Measurements from ENCODE around the gene GPX3.

Gene GPX3

GRCh38 chr5:151020304-151021110 is at the start of gene GPX3:
Gene GPX3, plus strand, starts transcription at chr5:151020591. Its CDS starts 64 bp downstream, at chr5:151020655.
- peak; percentile 90 for DNase-seq (ENCODE audit: low read depth, low spot score)

- no peak for DNase-seq (ENCODE audit: low read depth, low spot score)
Measured at GRCh38 chr5:150978590-150978989, 41.8 kb upstream of the GPX3 start.

- no peak for DNase-seq (ENCODE audit: low read depth, low spot score)
Measured at GRCh38 chr5:150987746-150988145, 32.6 kb upstream of the GPX3 start.

- no peak for DNase-seq (ENCODE audit: low read depth, low spot score)
Measured at GRCh38 chr5:150989695-150990094, 30.7 kb upstream of the GPX3 start.

GRCh38 chr5:150992705-150993104 is 27.7 kb upstream of the GPX3 start:
- DNase-seq (ENCODE audit: low read depth, low spot score): no peak

- no peak for DNase-seq (ENCODE audit: low read depth, low spot score)
Measured at GRCh38 chr5:150993422-150993821, 27.0 kb upstream of the GPX3 start.

- no peak for DNase-seq (ENCODE audit: low read depth, low spot score)
Measured at GRCh38 chr5:150993826-150994412, 26.5 kb upstream of the GPX3 start.

GRCh38 chr5:150999704-151000442 is 20.5 kb upstream of the GPX3 start:
- no peak for DNase-seq (ENCODE audit: low read depth, low spot score)

GRCh38 chr5:151001436-151001835 is 19.0 kb upstream of the GPX3 start:
- no peak for DNase-seq (ENCODE audit: low read depth, low spot score)

GRCh38 chr5:151002250-151002649 is 18.1 kb upstream of the GPX3 start:
- DNase-seq (ENCODE audit: low read depth, low spot score): no peak

- DNase-seq (ENCODE audit: low read depth, low spot score): no peak
Measured at GRCh38 chr5:151002681-151003502, 17.5 kb upstream of the GPX3 start.

GRCh38 chr5:151003503-151003860 is 16.9 kb upstream of the GPX3 start:
- DNase-seq (ENCODE audit: low read depth, low spot score): no peak

- no peak for DNase-seq (ENCODE audit: low read depth, low spot score)
Measured at GRCh38 chr5:151004499-151004898, 15.9 kb upstream of the GPX3 start.

GRCh38 chr5:151005187-151005949 is 15.0 kb upstream of the GPX3 start:
- no peak for DNase-seq (ENCODE audit: low read depth, low spot score)

- DNase-seq (ENCODE audit: low read depth, low spot score): no peak
Measured at GRCh38 chr5:151005950-151006576, 14.3 kb upstream of the GPX3 start.

- no peak for DNase-seq (ENCODE audit: low read depth, low spot score)
Measured at GRCh38 chr5:151006704-151007334, 13.6 kb upstream of the GPX3 start.

- no peak for DNase-seq (ENCODE audit: low read depth, low spot score)
Measured at GRCh38 chr5:151007430-151008209, 12.8 kb upstream of the GPX3 start.

GRCh38 chr5:151008210-151008491 is 12.2 kb upstream of the GPX3 start:
- DNase-seq (ENCODE audit: low read depth, low spot score): no peak

- no peak for DNase-seq (ENCODE audit: low read depth, low spot score)
Measured at GRCh38 chr5:151008906-151009305, 11.5 kb upstream of the GPX3 start.

- DNase-seq (ENCODE audit: low read depth, low spot score): no peak
Measured at GRCh38 chr5:151012862-151013261, 7.5 kb upstream of the GPX3 start.

Data from ELF-1 (cell line).